Immature natural killer cell (primary cell): ENCODE measurements around the gene PLPPR1. TPM values are rescaled to one million over a fixed set of nuclear protein-coding genes. Genes with fewer than 3 reads are reported as not detected.

Experiments
- DNase-seq, 3 donors: peaks; one replicate each; pipeline ENCODE4 v3.0.0; 2022; ENCODE audit warnings: mixed read lengths in 1 of 3
- H3K27ac Mint-ChIP-seq, 6 donors: one replicate each; pipeline ENCODE4 v1.8.0; 2020; ENCODE audit warnings: mixed read lengths in 6 of 6, mild to moderate bottlenecking in 5 of 6, inconsistent platforms in 4 of 6, moderate library complexity in 3 of 6
- H3K27me3 Mint-ChIP-seq, 3 donors: one replicate each; pipeline ENCODE4 v1.8.0; 2020 to 2021; ENCODE audit warnings: low read depth in 3 of 3, mild to moderate bottlenecking in 3 of 3, mixed read lengths in 3 of 3, moderate library complexity in 3 of 3, inconsistent platforms in 1 of 3
- H3K36me3 Mint-ChIP-seq, 3 donors: one replicate each; pipeline ENCODE4 v1.8.0; 2020; ENCODE audit warnings: mixed read lengths in 3 of 3, inconsistent platforms in 2 of 3, mild to moderate bottlenecking in 2 of 3
- H3K4me1 Mint-ChIP-seq, 2 donors: one replicate each; pipeline ENCODE4 v1.8.0; 2020; ENCODE audit warnings: inconsistent platforms in 2 of 2, mild to moderate bottlenecking in 2 of 2, mixed read lengths in 2 of 2, moderate library complexity in 1 of 2
- H3K4me3 Mint-ChIP-seq, 5 donors: one replicate each; pipeline ENCODE4 v1.8.0; 2020; ENCODE audit warnings: mild to moderate bottlenecking in 5 of 5, mixed read lengths in 5 of 5, inconsistent platforms in 3 of 5, moderate library complexity in 3 of 5
- H3K9me3 Mint-ChIP-seq, 6 donors: one replicate each; pipeline ENCODE4 v1.8.0; 2020; ENCODE audit warnings: mild to moderate bottlenecking in 6 of 6, mixed read lengths in 6 of 6, inconsistent platforms in 4 of 6, moderate library complexity in 3 of 6
- polyA plus RNA-seq, 3 donors: library from polyadenylated mRNA; unstranded; fragments of 300-500 nt; fragmentation: Illumina TruSeq; gene quantifications; one replicate each; pipeline ENCODE4 v1.2.3, GENCODE V29; 2021

Gene PLPPR1
- polyA plus RNA-seq, 3 donors from 2014 or later, result not detected

DNA sequence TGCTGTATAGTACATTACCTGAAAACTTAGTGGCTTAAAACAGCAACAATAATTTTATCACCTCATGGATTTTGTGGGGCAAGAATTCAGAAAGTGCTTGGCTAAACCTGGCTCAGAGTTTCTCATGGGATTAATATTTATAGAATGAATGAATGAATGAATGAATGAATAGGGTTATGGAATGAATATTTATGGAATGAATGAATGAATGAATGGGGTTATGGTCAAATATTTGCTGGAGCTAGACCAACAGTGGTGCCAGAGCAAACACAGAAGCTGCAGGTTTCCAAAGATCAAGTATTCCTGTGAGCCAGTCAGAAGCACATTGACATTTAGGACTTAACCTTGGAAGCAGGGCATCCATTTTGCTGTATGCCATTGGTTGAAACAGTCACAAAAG, 35.7 kb downstream of the PLPPR1 start:
- DNase-seq, result no peak
- H3K27me3 Mint-ChIP-seq, result peaks cover 0 to 2% (median 0%) of the 10 kb centered on the region in 3 donors
- H3K9me3 Mint-ChIP-seq, result peaks cover 0 to 5% (median 0%) of the 10 kb centered on the region in 6 donors
- H3K36me3 Mint-ChIP-seq, result no peaks in the 10 kb centered on the region
- no peak overlapping the region for H3K4me3 Mint-ChIP-seq
- H3K4me1 Mint-ChIP-seq, result no peaks in the 10 kb centered on the region
- H3K27ac Mint-ChIP-seq, result no peak overlapping the region

DNA sequence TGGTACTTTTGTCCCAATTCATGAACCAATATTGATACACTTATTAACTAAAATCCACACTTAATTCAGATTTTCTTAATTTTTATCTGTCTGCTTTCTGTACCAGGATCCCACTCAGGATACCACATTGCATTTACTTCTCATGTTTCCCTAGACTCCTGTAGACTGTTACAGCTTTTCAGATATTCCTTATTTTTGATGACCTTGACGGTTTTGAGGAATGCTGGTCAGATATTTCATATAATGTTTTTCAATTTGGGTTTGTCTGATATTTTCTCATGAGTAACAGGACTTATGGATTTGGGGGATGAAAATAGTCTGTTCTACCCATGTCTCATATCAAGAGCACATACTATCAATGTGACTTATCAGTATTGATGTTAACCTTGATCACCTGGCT, 37.4 kb downstream of the PLPPR1 start:
- Mint-ChIP-seq H3K27me3 (peaks cover 0 to 2% (median 0%) of the 10 kb centered on the region in 3 donors), H3K4me1 (no peaks in the 10 kb centered on the region), H3K27ac (no peak overlapping the region), H3K9me3 (peaks cover 0 to 7% (median 1%) of the 10 kb centered on the region in 6 donors), H3K4me3 (no peak overlapping the region), H3K36me3 (no peaks in the 10 kb centered on the region)
- no peak for DNase-seq

DNA sequence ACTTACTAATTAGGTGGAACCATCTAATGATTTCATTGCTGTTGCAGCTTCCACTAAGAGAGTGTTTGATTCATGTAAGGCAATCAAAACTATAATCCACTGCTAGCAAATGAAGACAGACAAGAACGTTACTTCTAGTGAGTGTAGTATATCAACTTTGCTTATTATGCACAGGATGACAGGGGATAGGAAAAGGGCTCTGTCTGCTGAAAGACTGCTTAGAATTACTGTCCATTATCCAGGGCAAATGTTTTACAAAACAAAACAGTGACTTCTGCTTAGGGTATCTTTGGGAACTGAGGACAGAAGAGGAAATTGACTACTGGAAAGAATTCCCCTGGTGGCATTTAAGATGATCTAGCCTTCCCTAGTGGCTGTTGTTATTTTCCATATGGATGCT, 40.2 kb downstream of the PLPPR1 start:
- no peak for DNase-seq
- Mint-ChIP-seq H3K4me3 (no peak overlapping the region), H3K36me3 (no peaks in the 10 kb centered on the region), H3K9me3 (peaks cover 0 to 8% (median 0%) of the 10 kb centered on the region in 6 donors), H3K27ac (no peak overlapping the region), H3K4me1 (no peaks in the 10 kb centered on the region), H3K27me3 (peaks cover 0 to 2% (median 0%) of the 10 kb centered on the region in 3 donors)

DNA sequence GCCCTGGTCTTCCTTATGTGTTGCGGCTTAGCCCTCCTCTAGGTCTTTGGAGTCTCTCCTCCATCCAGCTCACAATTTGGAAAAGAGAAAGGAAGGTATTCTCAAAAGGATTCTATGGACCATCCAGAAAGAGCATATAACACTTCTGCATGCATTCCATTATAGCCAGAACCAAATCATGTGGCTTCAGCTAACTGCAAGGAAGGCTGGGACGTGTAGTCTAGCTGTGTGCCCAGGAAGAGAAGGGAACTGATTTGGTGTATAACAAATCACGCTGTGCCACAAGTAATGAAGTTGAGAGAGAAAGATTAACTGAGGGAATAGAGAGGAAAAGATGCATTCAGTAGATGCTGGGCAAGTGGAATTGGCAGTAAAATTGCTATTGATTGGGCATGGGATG, 43.7 kb downstream of the PLPPR1 start:
- H3K27me3 Mint-ChIP-seq, result peaks cover 0 to 2% (median 0%) of the 10 kb centered on the region in 3 donors
- H3K4me3 Mint-ChIP-seq, result no peak overlapping the region
- H3K4me1 Mint-ChIP-seq, result no peaks in the 10 kb centered on the region
- H3K27ac Mint-ChIP-seq, result no peak overlapping the region
- DNase-seq, result no peak
- H3K9me3 Mint-ChIP-seq, result peaks cover 0 to 12% (median 2%) of the 10 kb centered on the region in 6 donors
- no peaks in the 10 kb centered on the region for H3K36me3 Mint-ChIP-seq

DNA sequence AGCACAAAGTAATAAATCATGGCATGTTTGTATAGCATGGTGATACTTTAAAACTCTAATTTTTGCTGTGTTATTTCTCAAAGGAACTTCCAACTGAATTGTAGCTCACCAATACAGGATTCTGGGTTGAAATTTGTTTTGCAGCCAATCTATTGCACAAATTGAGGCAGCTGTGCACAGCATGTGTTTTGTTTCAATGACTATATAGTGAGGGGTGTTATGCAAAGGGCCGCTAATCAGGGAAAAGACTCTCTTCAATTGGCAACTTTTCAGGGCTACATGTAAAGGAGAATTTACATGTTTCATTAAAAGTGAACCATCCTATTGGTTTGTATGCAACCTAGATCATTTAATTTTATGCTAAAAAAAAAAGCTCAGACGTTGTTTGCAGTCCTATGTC, 44.6 kb downstream of the PLPPR1 start:
- peaks cover 0 to 12% (median 2%) of the 10 kb centered on the region in 6 donors for H3K9me3 Mint-ChIP-seq
- H3K4me1 Mint-ChIP-seq, result no peaks in the 10 kb centered on the region
- DNase-seq, result no peak
- H3K4me3 Mint-ChIP-seq, result no peak overlapping the region
- H3K27ac Mint-ChIP-seq, result no peak overlapping the region
- no peaks in the 10 kb centered on the region for H3K36me3 Mint-ChIP-seq
- H3K27me3 Mint-ChIP-seq, result peaks cover 0 to 2% (median 0%) of the 10 kb centered on the region in 3 donors

DNA sequence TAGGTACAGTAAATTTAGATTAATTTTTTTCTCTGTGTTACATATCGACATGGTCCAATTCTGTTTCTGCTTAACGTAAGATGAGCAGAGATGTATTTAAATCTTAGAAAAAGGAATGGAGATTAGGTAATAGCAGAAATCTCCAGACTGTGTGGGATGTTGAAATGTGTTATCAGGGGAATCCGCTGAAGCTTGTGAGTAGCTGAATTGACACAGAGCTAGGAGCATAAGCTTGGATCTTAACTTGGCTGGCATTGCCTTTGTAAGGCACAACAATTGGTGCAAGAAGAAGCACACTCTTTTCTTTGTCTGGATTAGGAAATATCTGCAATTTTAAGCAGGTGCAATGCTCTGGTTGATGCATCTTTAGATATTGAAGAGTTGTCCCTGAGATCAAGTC, 53.1 kb downstream of the PLPPR1 start:
- H3K27me3 Mint-ChIP-seq, result peaks cover 0 to 2% (median 0%) of the 10 kb centered on the region in 3 donors
- H3K9me3 Mint-ChIP-seq, result peaks cover 0 to 26% (median 4%) of the 10 kb centered on the region in 6 donors
- no peaks in the 10 kb centered on the region for H3K4me1 Mint-ChIP-seq
- no peaks in the 10 kb centered on the region for H3K36me3 Mint-ChIP-seq
- no peak overlapping the region for H3K4me3 Mint-ChIP-seq
- DNase-seq, result no peak
- no peak overlapping the region for H3K27ac Mint-ChIP-seq

DNA sequence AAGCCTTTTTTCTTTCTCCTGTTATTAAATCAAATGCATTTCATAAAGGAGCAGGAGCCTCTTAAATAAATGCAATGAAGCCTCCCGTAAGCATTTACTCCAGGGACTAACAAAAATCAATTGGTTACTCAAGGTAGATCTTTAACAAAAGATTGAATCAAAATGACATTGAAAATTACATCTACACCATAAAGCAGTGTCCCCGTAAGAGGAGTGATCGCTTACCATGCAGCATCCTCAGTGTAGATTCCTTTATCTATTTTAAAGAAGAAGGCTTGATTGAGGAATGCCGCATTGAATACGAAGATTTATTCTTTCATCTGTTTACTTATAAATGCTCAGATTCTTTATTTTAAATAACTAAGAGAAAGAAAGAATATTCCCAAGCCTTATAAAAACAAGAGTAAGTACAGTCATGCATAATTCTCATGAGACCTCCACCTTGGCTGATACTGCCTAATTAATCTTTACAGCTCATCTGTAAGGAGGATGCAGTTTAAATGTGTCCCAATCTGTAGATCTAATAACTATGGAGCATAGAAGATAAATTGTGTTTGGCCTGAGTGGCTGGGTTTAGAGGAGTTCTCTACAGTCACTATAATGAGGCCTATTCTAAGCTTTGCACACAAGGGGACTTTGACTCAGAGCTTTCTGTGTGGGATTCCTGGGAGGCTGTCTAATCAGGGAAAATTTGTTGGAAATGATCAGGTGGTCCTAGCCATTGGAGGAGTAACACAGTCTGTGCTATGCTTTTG, 55.1 kb downstream of the PLPPR1 start:
- DNase-seq, result no peak
- Mint-ChIP-seq H3K9me3 (peaks cover 0 to 21% (median 2%) of the 10 kb centered on the region in 6 donors), H3K36me3 (no peaks in the 10 kb centered on the region), H3K27me3 (peaks cover 0 to 2% (median 0%) of the 10 kb centered on the region in 3 donors), H3K4me1 (no peaks in the 10 kb centered on the region), H3K27ac (no peak overlapping the region), H3K4me3 (no peak overlapping the region)

DNA sequence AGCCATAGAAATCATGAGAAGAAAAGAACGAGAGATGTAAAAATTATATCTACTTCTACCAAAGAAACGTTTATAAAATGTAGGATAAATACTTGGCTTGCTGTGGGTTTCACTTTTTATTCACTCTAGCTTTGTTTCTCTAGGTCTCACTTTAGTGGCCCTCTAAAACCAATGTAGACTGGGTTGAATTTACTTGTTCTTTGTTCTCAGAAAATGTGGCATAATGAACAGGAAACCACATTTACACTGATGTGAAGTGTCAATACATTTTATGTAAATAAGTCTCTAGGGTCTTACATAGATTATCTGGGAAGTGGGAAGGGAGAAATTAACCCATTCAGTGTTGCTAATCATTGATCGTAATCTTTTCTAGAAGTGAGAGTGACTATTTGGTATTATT, 58.9 kb downstream of the PLPPR1 start:
- Mint-ChIP-seq H3K9me3 (peaks cover 0 to 8% (median 3%) of the 10 kb centered on the region in 6 donors), H3K27ac (no peak overlapping the region), H3K27me3 (peaks cover 0 to 2% (median 2%) of the 10 kb centered on the region in 3 donors), H3K4me3 (no peak overlapping the region), H3K4me1 (no peaks in the 10 kb centered on the region), H3K36me3 (no peaks in the 10 kb centered on the region)
- DNase-seq, result no peak

DNA sequence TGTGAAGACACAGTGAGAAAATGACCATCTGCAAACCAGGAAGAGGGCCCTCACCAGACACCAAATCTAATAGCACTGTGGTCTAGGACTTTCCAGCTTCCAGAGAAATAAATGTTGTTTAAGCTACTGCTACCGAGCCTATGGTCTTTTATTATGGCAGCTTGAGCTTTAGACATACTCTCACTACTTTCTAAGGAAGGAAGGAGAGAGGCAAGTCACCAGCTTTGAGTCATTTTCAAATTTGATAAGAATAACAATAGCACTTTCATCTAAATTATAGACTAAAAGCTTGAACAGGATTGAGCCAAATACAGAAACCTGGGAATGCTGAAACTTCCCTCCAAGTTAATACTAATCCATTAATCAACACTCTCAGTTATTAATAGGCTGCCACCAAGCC, 64.4 kb downstream of the PLPPR1 start:
- H3K4me3 Mint-ChIP-seq, result no peak overlapping the region
- no peak for DNase-seq
- no peak overlapping the region for H3K27ac Mint-ChIP-seq
- H3K4me1 Mint-ChIP-seq, result no peaks in the 10 kb centered on the region
- no peaks in the 10 kb centered on the region for H3K36me3 Mint-ChIP-seq
- H3K27me3 Mint-ChIP-seq, result peaks cover 0 to 2% (median 2%) of the 10 kb centered on the region in 3 donors
- H3K9me3 Mint-ChIP-seq, result peaks cover 2 to 7% (median 5%) of the 10 kb centered on the region in 6 donors

DNA sequence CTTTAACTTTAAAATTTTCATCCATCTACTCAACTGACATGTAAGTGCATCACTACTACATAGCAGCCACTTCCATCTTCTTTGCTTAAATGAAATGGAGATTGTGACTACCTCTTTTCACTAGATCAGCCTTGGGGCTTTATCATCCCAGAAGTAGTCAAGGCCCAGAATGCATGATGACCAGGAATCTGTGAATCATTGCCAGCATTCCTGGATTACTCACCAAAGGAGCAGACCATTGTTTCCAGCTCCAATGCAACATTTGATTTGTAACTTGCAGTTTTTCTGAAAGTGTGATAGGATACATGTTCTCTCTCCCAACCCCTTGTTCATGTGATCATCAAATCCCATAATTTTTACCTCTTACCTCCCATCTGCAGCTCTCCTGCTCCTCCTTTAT, 65.1 kb downstream of the PLPPR1 start:
- Mint-ChIP-seq H3K4me3 (no peak overlapping the region), H3K4me1 (no peaks in the 10 kb centered on the region), H3K27ac (no peak overlapping the region), H3K36me3 (no peaks in the 10 kb centered on the region), H3K9me3 (peaks cover 5 to 7% (median 5%) of the 10 kb centered on the region in 6 donors), H3K27me3 (peaks cover 0 to 3% (median 2%) of the 10 kb centered on the region in 3 donors)
- DNase-seq, result no peak

DNA sequence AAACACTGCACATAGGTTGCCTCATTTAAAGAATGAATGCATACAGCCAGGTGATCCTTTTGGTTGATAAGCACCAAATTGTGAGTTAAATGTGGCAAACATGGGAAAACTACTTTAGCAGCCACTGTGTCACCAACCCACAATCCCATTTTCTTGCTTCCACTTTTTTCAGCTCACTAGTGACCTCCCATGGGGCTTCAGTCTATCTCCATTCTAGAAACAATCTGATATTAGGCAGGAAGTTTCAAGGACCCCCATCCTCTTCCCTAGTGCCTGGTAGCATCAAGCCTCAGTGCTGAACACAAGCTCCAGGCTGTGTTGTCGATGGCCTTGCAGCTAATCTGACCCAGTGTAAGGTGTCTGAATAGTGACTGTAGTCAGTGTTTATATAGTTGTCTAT, 66.2 kb downstream of the PLPPR1 start:
- H3K4me1 Mint-ChIP-seq, result no peaks in the 10 kb centered on the region
- H3K9me3 Mint-ChIP-seq, result peaks cover 5 to 7% (median 5%) of the 10 kb centered on the region in 6 donors

DNA sequence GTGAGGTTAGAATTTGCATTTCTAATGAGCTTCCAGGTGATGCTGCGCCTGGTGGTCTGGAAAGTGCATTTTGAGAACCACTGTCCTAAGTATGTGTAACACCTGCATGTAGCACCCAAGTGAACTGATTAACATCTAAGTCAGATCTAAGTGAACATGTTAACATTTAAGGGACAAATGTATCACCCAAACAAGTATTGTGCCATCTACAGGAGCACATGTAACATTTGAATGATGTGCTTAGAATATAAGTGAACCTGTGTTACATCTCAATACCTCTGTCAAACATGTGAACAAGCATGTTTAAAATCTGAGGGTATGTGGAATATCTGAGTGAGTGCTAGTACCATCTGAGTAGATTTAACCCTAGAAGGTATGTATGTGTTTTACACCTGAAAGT, 68.7 kb downstream of the PLPPR1 start:
- no peak for DNase-seq
- Mint-ChIP-seq H3K27ac (no peak overlapping the region), H3K4me3 (no peak overlapping the region), H3K36me3 (no peaks in the 10 kb centered on the region), H3K27me3 (peaks cover 0 to 1% (median 0%) of the 10 kb centered on the region in 3 donors), H3K9me3 (peaks cover 0 to 7% (median 4%) of the 10 kb centered on the region in 6 donors), H3K4me1 (no peaks in the 10 kb centered on the region)

More for the DNA sequence above, 66.2 kb downstream of the PLPPR1 start:
- H3K27ac Mint-ChIP-seq, result no peak overlapping the region
- no peak for DNase-seq
- no peaks in the 10 kb centered on the region for H3K36me3 Mint-ChIP-seq
- H3K27me3 Mint-ChIP-seq, result peaks cover 0 to 3% (median 2%) of the 10 kb centered on the region in 3 donors
- H3K4me3 Mint-ChIP-seq, result no peak overlapping the region

DNA sequence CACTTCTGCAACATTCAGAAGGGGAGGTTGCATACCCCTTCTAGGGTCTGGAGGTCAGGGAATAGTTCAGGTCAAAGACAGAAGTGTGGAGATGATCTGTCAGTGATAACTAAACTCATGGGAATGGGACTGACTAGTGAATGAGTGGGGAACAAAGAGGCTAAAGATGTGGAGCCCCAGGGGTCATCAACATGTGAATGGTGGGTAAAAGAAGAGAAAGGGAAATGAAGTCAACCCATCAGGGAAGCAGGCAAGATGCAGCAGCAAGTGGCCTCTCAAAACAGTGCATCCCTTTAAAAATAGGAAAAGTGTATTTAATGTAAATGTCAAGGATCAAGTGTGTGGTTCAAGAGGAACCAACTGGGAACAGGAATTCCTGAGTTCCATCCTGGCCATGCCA, 69.9 kb downstream of the PLPPR1 start:
- H3K4me1 Mint-ChIP-seq, result no peaks in the 10 kb centered on the region
- H3K27ac Mint-ChIP-seq, result no peak overlapping the region
- H3K9me3 Mint-ChIP-seq, result peaks cover 0 to 7% (median 4%) of the 10 kb centered on the region in 6 donors
- H3K4me3 Mint-ChIP-seq, result no peak overlapping the region
- no peak for DNase-seq
- H3K27me3 Mint-ChIP-seq, result peaks cover 0 to 1% (median 0%) of the 10 kb centered on the region in 3 donors
- no peaks in the 10 kb centered on the region for H3K36me3 Mint-ChIP-seq

DNA sequence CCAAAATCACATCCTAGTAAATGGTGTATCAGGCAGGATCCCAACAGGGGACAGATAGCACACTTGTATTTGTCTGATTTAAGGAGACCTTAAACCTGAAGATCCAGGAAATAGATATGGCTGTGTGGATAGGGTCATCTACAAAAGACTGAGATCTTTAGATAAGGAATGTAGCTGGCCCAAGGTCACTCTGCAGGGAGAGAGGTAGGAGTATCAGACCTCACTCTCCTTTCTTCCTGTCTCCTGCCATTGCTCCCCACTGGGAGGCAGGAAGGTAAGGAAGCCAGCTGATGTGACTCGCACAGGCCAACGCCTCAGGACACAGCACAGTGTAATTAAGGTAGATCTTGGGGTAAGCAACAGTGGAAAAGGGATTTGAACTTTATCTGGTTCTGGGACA, 85.8 kb downstream of the PLPPR1 start:
- no peaks in the 10 kb centered on the region for H3K36me3 Mint-ChIP-seq
- no peak for DNase-seq
- H3K27me3 Mint-ChIP-seq, result no peaks in the 10 kb centered on the region
- H3K9me3 Mint-ChIP-seq, result peaks cover 0 to 12% (median 3%) of the 10 kb centered on the region in 6 donors
- H3K4me1 Mint-ChIP-seq, result no peaks in the 10 kb centered on the region
- H3K27ac Mint-ChIP-seq, result no peak overlapping the region
- H3K4me3 Mint-ChIP-seq, result no peak overlapping the region

DNA sequence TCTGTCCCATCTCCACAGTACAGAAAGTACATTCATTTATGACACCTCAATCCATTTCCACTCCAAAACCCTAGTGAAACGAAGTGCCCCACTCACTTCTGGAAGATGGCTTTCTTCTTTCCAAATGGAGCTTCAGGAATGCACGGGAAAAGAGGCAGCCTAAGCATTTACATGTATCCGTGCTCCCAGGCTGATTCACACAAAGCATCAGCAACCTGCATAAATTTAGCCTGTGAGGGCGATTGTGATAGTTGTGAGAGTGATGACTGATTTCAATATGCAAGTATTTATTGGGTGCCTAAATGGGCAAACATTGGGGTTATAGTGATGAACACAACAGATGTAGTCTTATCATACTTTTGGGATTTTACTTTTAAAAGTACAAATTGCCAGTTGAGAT, 86.6 kb downstream of the PLPPR1 start:
- H3K27me3 Mint-ChIP-seq, result peaks cover 0 to under 1% (median under 1%) of the 10 kb centered on the region in 3 donors
- H3K4me1 Mint-ChIP-seq, result no peaks in the 10 kb centered on the region
- no peaks in the 10 kb centered on the region for H3K36me3 Mint-ChIP-seq
- H3K27ac Mint-ChIP-seq, result no peak overlapping the region
- peaks cover 0 to 12% (median under 1%) of the 10 kb centered on the region in 6 donors for H3K9me3 Mint-ChIP-seq
- no peak for DNase-seq
- H3K4me3 Mint-ChIP-seq, result no peak overlapping the region
